ENCODE results near the gene ADCK1.
"Not testable (repeated sequence)": the region's sequence is repeated elsewhere in the genome, so short reads cannot be mapped to it uniquely, and the experiment has no call there.

ADCK1 gene

DNA sequence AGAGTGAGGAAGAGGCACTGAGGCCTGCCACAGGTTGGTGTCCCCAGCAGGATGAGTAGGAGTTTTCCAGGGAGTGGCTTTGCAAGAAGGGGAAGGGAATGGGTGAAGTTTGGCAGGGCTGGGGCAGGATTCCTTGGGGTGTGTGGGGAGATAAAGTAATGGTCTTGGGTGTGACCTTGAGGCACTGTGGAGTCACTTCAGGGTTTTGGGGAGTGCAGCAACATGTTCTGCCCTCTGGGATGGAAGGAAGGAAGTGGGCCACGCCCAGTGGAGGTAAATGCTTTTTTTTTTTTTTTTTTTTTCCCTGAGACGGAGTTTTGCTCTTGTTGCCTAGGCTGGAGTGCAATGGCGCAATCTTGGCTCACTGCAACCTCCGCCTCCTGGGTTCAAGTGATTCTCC, 108.9 kb downstream of the ADCK1 start:
- DNase-seq, result no peak

DNA sequence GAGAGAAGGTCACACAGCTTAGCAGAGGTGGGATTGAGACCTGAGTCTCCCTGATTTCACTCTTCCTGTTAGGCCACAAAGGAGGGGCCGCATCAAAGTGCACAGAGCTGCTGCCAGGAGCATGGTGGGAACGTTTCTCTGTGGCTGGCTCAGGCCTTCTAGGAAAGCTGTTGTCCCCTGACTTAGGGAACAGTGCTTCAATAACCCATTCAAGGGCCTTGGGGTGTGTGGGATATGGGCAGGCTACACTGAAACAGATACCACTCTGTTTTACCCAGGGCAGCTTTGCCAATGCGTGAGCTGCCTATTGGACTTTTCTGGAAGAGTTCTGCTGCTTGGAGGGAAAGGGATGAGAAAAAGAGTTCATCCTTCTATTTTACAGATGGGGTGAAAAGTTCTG, 110.0 kb downstream of the ADCK1 start:
- no peak for DNase-seq

DNA sequence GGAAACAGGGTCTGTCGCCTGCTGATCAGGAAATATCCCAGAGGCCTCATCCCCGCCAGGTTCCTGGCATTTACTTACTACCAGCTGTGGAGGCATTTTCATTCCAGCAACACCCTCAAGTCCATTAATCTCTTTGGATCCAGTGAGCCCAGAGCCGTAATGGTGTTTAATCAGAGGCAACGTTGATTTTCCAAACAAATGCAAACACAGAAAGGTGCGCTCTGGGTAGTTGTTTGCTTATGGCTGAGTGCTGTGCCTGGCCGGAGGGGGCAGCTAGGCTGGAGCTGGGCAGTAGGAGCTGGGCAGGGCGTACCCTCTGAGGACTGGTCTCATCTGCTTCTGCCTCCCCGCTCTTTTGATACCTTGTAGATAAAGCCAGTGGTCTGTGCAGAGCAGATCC, 110.6 kb downstream of the ADCK1 start:
- DNase-seq, result no peak

DNA sequence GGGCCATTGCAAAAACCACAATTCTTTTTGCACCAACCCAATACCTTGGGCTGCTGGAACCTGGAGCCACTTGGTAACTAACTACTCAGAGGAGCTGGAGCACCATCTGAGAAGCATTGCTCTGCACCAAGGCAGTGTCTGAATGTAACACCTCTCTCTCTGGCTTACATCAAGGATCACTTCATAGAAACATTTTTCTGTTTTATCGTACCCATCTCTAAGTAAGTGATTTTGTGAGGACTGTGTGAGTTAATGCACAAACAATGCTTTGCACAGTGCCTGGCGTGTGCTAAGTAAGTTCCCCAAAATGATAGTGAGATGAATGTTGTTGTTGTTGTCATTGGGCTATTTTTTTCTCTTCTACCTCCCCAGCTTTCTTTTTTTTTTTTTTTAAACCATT, 111.4 kb downstream of the ADCK1 start:
- no peak for DNase-seq

DNA sequence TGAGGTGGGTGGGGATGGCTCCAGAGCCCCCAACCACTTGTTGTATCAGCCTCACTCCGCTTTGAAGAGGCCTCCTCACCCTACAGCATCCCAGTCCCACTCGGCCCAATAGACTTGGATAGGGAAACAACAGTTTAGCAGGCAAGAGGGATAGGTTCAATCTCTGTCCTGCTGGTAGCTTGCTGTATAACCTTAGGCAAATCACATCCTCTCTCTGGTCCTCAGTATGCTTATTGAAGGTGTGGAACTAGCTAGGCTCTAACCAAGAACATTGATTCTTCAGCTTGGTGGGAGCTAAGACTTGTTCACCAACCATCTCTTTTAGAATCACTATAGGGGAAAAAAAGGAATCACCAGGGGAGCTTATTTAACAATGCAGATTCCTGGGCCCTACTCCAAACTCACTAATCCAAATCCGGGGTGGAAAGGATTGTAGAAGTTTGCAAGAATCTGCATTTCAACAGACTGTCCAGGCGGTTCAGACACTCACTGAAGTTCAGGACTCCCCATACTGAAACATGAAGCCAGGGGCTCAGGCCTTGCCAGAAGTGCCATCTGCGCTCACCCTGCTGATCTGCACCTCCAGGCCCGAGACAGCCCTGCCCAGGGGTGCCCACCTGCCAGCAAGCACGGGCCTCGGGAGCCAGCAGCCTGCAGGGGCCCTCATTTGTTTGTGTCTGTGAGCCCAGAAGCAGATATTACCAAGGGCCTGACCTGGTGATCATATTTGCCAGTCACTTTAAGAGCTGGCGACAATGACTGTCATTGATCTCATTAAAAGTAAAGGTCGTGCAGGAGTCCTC, 113.0 kb downstream of the ADCK1 start:
- no peak for DNase-seq

DNA sequence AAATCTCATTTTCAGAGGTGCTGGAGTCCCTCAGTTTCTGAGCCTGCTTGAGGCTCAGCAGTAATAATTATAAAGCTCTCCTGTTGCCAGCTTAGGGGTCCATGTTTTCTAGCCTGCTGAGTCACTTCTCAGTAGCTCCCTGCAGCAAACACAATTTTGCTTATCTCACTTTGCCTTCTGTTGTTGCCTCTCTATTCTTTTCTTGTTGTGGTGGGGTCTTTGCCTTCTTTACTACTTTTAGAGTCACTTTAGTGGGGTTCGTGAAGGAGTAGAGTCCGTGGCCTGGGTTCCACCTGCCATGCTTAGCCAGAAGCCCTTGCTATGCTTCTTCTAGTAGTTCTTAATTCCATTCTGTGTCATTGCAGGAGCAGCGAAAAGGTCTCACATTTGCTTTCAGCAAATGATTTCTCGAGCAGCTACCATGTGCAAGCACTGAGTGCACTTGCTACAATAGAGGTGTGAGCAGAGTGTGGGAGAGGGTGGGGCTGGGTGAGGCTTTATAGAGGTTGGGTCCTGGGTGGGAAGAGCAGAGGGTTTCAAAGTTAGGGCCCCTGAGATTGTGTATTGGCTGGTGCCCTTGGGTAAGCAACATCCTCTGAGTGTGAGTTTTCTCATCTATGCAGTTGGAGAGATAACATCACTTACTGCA, 114.3 kb downstream of the ADCK1 start:
- DNase-seq, result no peak

DNA sequence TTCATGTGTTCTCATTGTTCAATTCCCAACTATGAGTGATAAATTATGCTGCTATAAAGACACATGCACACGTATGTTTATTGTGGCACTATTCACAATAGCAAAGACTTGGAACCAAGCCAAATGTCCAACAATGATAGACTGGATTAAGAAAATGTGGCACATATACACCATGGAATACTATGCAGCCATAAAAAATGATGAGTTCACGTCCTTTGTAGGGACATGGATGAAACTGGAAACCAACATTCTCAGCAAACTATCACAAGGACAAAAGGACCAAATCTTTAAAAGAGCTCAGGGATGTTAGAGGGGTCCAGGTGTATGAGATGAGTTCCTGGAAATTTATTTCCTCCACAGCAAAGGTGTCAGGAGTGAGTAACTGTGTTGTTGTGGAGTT, 115.5 kb downstream of the ADCK1 start:
- DNase-seq, result not testable (repeated sequence)

DNA sequence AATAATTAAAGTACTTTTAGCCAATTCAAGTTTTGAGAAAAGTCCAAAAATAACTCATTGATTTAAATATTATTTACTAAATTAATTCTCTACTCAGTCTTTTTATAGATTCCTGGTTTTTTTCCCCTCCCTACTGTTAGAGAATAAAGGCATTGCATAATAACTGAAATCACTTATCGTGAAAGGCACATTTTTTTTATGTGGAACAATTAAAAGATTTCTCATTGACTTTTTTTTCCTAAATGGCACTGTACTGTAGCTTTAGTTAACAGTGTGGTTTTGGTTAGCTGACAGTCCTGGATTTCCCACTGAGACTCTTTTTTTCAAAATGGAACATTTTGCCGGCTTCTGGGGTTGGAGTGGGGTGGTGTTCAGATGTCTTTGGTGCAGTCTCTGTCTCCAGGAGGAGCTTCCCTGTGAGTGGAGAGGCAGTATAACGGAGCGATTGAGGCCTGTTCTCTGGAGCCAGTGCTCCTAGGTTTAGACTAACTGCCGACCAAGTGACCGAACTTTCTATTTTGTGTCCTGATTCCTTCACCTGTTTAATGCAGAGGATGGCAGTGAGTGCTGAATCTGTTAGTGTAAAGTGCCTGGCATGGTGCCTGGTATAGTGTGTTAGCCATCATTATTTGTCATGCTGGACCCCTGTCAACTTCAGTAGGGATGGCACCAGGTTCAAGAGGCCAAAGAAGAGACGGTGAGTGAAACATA, 117.7 kb downstream of the ADCK1 start:
- no peak for DNase-seq

DNA sequence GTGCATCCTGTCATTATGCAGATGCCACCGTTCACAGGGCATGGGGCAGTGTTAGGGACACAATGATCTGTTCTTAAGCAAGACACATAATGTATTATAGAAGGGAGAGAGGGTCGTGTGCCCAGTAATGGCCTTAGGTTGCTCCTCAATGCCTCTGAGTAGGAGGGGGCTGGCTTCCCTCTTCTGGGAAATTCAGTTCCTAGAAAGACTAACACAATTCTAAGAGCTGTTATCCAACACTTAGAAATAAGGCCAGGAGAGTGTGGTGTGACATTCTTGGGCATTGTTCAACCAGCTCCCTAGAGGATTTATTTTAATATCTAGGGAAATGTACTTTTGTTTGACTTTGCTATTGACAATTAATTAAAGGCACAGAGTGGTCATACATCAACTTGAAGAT, 118.5 kb downstream of the ADCK1 start:
- no peak for DNase-seq

DNA sequence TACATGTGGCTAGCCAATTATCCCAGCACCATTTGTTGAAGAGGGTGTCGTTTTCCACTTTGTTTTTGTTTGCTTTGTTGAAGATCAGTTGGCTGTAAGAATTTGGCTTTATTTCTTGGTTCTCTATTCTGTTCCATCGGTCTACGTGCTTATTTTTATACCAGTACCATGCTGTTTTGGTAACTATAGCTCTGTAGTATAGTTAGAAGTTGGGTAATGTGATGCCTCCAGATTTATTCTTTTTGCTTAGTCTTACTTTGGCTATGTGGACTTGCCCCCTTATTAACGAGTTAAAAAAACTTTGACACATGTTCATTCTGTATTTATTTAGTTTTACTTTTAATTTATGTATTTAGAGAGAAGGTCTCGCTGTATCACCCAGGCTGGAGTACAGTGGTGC, 120.4 kb downstream of the ADCK1 start:
- no peak for DNase-seq

DNA sequence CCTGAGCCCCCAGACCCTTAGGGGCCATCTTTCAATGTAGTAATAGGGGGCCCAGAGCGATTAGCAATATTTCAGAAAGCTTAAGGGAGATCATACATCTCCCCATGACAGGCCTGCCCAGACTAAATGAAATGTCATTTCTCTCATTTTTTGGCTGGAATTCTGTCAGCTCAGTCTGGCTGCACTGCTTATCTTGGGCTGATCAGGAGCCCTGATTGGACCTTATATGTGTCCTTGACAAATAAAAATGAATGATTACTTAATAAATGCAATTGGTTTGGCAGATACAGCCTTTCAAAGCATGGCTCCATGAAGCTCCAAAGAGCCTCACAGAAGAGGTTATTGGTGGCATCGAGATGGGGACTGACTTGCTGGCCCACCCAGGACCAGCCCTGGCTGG, 121.9 kb downstream of the ADCK1 start:
- no peak for DNase-seq

DNA sequence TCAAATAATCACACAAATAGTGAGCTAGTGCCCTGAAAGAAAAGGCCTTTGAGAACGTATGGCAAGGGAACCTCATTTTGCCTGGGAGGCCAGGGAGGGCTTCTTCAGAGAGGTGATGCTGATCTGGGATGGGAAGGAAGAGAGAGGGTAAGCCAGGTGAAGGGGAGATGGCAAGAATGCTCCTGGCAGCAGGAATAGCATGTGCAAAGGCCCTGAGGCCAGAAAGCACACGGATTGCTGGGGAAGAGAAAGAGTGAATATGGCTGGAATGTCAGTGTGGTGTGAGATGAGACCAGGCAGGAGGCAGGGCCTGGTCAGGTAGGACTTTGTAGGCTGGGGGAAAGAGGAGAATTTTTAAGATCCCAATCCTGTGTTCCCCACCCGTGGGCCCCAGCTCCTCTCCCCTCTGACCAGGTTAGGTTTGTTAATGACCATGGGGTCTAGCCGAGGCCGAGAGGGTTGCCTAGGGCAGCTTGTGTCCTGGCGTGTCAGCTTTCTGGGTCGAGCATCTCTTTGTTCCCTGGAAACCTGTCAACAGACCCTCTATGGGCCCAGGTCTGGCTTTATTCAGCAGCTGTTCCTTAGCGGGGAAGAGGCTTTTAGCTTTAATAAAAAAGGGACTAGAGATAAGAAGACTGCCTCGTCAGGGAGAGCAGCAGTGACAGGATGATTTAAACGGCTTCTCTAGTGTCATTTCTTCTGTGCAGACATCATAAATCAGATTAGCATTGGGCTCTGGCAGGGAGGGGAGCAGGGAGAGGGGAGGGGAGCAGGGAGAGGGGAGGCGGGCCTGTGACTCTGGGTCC, 123.4 kb downstream of the ADCK1 start:
- DNase-seq, result no peak

DNA sequence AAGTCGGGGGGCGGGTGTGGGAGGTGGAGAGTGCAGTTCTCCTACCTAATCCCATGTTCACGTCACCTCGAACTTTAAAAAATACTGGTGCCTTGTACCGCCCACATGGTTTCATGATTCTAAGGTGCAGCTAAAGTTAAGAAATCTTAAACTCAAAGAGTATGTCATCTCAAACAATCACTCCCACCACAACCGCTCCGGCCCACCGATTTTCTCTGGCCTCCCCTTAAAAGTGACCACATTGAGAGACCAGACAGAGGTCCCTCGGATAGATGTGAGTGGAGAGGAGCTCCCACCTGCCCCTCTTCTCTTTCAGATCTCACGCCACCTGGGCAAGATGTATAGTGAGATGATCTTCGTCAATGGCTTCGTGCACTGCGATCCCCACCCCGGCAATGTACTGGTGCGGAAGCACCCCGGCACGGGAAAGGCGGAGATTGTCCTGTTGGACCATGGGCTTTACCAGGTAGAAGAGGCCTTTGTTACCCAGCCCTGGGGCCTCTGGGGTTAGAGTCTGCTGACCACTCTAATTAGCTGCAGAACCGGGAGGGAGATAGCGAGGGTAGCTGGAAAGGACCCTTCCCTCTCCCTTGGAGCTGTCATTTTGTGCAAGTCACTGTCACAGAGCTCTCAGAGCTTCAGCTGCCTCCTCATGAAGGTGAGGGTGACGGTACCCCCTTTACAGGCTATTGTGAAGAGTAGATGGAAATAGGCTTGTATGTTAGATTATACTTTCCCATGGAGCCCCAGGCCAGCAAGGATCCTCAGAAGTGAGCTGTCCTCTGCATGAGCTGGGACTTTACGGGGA, 124.4 kb downstream of the ADCK1 start:
- no peak for DNase-seq

DNA sequence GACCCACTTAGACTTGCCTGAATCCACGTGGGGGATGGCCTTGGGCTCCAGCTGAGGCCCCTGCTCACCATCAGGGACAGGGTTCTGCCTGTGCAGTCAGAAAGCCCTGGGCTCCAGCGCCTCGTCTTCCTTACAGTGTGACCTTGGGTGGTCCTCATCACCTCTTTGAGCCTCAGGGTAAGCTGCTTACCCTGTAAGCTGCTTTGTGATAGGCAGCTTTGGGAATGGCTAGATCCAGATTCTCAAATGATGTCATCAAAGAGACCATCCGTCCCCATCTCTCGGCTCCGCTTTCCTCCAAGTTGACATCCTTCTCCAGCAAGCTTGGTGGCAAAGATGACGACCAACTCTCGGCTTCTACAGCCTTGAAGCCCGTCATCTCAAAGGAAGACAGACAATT, 127.0 kb downstream of the ADCK1 start:
- no peak for DNase-seq

DNA sequence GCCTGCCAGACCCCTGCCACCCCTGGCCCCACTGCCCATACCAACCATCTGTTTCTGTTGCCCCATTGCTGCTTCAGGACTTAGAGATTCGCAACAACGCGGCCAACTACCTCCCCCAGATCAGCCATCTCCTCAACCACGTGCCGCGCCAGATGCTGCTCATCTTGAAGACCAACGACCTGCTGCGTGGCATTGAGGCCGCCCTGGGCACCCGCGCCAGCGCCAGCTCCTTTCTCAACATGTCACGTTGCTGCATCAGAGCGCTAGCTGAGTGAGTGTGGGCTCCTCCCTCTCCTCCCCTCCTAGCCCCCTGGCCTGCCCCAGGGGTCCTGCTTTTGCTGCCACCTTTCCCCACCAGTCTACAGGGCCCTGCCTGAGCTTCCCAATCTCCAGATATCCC, 131.5 kb downstream of the ADCK1 start:
- DNase-seq, result no peak

DNA sequence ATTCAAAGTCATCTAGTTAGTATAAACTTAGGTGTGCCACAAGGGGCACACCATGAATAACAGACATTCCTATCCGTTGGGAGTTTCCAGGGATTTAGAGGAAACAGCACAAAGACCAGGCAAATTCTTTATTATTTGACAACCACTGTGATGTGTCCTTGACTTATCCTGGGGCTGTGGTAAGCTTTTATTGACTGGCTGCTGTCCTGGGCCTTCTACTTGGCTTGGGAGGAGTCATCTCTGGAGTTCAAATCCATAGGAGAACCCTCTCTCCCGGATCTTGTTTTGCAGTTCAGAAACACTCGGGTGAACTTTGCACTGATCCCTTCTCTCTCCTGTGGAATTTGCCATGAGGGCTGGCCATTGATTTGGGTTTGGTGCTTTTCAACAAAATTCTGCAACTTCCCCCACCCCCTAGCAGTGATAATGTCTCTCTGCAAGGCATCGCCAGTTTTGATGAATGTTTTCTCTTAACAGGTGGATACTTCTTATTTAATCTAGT, 136.3 kb downstream of the ADCK1 start:
- no peak for DNase-seq

DNA sequence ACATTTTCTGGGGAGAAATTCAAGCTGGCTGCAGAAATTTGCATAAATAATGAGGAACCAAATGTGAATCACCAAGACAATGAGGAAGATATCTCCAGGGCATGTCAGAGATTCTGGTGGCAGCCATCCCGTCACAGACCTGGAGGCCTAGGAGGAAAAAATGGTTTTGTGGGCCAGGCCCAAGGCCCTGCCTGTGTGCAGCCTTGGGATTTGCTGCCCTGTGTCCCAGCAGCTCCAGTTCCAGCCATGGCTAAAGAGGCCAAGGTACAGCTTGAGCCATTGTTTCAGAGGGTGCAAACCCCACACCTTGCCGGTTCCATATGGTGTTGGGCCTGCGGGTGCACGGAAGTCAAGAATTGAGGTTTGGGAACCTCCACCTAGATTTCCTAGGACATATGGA, 147.5 kb downstream of the ADCK1 start:
- DNase-seq, result no peak

DNA sequence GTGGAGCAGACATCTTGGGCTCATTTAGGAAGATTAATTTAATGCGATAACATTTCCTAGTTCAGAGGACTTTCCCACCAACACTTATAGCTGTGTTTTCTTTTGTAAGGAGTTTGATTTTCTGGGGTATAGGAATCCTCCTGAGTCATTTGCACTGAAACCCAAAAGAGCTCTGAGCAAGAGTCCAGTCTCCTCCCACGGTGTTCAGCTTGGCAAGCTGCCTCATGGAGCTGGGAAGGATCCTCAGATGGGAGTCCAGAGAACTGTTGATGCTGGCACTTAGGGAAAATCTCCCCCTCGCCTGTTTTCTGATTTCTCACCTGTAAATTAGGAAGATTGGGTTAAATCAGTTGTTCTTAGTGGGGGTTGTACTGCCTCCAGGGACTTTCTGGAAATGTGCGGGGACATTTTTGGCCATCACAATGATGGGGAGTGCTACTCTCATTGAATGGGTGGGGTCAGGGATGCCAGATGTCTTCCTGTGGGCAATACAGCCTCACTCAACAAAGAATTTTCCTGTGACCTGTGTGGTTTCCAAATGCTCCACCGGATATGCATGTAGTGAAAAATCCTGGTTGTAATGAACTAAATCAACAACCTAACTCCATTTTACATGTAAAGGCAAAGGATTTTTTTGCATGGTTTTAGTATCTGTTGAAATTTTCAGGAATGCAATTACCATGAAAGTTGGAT, 150.6 kb downstream of the ADCK1 start:
- DNase-seq, result no peak

DNA sequence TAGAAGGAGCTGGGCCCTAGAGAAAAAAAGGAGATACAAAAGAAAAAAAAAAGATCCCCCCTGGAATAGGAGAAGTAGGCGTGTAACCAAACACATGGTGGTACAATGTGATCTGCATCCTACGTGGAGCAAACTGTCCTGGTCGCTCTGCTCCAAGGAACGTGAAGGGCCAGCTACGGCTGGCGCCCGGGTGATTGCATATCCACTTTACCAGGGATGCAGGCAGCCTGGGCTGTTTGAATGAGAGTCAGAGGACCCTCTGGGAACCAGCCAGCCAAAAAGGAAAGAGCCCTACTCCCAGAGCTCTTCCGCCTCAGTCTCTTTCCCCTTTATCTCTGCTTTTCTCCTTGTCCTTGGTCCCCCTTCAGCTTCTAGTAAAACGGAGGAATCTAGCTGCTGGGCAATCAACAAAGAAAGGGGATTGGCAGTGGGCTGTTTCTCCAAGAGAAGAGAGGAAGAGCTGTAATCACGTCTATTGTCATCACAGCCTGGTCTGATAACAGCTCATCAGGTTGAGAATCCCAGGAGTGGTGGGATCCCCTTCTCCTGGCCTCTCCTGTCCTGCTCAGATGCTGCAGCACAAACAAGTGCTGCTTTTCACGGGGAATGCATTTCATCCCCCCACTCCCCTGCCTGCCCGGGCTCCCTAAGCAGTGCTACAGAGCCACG, 156.0 kb downstream of the ADCK1 start:
- no peak for DNase-seq

DNA sequence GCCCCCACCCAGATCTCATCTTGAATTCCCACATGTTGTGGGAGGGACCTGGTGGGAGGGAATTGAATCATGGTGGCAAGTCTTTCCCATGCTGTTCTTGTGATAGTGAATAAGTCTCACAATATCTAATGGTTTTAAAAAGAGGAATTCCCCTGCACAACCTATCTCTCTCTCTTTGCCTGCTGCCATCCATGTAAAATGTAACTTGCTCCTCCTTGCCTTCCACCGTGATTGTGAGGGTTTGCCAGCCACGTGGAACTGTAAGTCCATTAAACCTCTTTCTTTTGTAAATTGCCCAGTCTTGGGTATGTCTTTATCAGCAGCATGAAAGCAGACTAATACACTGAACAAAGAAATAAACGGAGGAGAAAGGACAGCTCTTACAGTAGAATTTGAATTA, 159.8 kb downstream of the ADCK1 start:
- not testable (repeated sequence) for DNase-seq
